ENCODE measurements around the gene ADIPOR2.

Gene ADIPOR2

GRCh38 chr12:1832801-1833595 lies 142.1 kb downstream of the ADIPOR2 start:
- DNase-seq: no peak

DNA sequence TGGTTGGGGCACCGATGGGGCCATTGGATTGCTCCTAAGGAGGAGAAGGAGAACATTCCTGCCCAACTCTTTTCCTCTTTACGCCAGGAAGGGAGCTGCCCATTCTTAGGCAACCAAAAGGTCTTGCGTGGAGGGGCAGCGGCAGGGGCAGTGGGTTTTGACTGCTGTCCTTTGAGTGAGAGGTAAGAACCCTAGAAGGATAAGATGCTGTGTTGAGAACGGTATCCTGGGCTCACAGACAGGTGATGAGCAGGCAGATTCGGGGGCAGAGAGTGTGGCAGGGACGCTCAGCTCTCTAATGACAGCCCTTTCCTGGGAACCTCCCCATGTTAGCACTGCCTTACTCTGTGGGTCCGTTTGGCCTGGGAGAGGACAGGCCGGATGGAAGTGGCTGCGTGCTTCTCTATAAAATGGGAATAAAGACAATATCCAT lies 142.7 kb downstream of the ADIPOR2 start:
- DNase-seq: no peak

- DNase-seq: no peak
Measured at GRCh38 chr12:1834186-1834925, 143.5 kb downstream of the ADIPOR2 start.

DNA sequence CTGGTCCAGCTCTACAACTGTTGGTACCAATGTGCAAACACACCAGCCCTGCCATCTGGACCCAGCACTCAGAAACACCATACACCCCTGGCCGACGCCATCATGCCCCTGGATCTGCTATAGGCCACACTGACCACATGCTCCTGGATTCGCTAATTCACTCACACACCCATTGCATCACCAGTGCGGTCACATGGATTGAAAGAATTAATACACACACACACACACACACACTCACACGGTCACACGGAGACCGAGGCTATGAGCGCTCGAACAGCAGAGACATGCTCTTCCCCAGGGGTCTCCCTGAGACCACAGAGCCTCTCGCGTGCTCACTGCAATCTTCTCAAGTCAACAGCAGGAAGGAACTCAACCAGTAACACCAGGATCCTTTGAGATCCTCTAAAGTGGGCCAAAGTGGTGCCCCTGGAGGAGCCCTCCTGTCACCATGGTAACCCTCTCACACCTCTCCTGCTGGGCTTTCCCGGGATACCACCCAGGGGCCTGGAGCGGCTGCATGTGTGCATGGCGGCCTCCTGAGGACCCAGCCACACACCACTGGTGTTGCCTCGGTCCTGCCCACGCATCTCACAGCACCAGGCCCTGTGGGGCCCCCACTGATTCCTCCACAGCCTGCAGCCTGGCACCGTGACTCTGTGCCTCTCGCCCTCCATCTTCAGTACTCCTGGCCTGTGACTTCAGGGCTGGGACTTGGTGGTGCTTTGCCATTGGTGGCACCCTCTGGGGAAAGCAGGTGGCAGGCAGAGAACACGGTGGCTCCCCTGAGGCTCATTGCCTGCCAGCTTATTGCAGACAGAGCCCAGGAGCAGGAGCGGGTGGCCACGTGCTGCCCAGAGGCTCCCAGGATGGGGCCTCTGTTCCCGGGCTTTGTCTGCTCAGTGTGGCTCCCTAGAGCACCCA lies 144.6 kb downstream of the ADIPOR2 start:
- no peak for DNase-seq

- no peak for DNase-seq
Measured at GRCh38 chr12:1836241-1836803, 145.5 kb downstream of the ADIPOR2 start.

GRCh38 chr12:1836854-1837421 lies 146.1 kb downstream of the ADIPOR2 start:
- DNase-seq: no peak

DNA sequence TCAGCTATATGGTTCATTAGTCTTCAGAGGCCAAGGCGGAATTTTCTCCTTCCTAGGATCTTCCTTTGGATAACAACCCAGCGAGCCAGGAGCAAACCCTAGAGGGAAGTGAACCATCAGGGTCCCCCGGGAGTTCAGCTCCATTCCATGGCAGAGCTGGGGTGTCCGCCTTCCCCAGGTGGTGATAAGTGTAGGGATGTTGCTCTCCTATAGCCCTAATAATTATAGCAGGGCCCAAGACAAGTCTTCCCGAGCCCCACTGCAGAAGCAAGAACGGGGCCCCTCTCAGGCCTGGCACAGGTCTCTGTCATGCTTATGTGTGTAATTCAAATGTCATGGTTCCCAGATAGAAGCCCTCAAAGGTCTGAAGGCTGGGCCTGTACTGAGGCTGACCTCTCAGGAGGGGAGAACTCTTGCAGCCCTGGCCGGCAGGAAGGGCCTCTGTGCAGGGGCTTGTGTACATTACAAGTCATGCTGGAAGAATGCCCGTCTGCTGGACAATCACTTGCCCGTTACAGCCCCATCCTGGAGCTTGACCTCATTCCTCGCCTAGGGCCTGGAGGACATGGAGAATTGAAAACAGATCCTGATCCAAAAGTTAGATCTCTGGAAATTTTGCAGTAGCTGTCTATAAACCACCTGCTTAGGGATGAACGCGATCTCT lies 146.8 kb downstream of the ADIPOR2 start:
- DNase-seq: no peak

Measured in activated effector memory CD4-positive, alpha-beta T cell treated with Interleukin-2 at 50 U/mL for 16 hours (primary cell).